ENCODE results near the gene AK8.
"Not testable (repeated sequence)": the region's sequence is repeated elsewhere in the genome, so short reads cannot be mapped to it uniquely, and the experiment has no call there.

AK8 gene

GRCh38 chr9:132797861-132798659 lies 80.0 kb downstream of the AK8 start:
- no peak for DNase-seq (ENCODE audit: low read depth)

DNA sequence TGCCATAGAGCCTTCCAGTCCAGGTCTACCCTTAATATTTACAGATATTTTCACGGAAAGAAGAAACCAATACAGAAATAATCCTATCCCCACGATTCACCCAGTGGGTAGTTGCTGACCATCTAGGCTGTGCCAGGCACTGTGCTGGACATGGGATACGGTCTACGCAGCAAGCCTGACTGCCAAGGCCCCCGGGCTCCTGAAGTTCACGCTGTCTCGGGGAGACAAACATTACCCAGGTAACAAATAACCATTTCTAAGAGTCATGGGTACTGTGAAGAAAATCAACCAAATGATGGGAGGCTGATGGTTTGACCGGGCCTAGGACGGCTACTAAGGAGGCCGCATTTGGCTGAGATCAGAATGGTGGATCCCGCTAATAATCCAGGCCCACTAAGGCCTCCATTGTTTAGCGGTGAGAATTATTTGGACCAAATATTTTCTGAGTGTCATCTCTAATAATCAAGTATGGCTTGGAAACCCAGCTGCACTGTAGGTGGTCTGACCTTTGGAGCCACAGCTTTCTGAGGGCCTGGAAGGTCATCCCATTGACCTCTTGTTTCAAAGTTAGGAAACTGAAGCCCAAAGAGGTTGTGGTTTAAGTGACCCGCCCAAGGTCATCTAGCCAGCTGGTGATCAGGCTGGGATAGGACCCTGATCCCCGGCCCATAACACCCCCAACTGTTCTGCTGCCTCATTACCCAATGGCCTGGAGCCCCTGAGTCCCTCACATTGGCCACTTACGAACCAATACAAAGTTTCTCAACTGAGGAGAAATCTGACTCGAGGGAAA lies 82.4 kb downstream of the AK8 start:
- no peak for DNase-seq (ENCODE audit: low read depth)

DNA sequence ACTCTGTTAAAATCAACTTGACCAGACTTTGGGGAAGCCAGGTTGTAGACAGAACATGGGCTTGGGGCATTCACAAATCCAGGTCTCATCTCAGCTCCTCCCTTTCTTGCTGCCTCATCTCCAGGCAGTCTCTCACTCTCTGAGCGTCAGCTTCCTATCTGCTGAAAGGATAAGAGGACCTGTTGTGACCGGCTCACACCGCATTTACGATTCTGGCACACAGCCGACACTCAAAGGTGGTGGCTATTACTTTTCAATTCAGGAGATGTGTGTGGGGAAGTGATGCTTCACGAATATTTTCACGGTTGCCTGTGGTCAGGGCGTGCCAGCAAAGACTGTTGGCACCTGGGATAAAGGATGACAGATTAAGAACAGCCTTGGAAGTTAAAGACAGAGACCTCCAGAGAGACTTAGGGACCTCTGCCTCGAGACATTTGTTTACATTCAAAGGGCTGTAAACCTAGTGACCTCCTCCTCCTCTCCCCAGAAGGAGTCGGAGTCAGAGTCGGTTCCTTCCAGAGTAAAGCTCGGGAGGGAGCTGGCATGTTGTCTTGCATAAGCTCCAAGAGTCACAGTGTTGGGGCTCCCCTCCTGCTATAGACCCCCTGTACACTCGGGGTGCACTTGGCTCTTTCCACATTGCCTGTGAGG lies 83.2 kb downstream of the AK8 start:
- DNase-seq (ENCODE audit: low read depth) = no peak

DNA sequence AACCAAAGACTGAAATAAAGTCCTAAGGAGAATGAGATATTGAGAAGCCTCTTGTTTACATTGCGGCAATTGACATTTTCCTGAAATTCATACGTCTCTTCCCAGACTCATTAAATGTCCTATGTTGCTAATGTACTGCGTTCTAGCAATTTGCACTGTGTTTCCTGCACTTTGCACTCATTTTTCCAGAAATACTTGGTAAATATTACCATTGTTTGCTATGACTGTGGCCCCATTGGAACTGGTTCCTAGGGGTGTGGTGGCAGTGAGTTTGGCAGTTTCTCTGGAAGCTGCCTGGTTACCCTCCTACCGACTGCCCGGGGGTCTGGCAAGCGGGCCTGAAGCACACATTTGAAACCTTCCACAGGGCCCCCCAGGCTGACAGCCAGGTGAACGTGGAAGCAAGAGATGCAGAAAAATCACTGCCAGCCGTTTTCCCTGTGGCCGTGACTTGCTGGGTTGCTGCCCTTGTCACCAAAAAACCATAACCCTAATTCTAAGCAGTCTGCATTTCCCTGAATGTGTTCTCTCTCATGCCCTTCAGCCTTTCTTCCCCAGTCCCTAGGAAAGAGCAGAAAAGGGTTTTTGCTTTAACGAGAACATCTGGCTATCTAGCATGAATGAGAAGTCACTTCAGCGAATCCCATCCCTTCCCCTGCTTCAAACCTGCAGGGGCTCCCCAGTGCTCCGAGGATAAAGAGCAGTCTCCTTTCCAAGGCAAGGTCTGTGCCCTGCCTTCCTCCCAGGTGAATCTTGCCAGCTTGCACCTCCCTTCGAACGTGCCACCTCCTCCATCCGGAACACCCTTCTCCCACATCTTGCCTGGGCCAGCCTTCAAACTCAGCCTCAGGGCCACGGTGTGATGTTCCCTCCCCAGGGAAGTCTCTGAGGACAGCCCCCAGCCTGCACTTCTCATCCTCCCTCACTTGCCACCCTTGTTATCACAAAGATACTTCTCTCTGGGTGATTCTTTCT lies 84.2 kb downstream of the AK8 start:
- DNase-seq (ENCODE audit: low read depth) = no peak

- no peak for DNase-seq (ENCODE audit: low read depth)
These were observed 85.5 kb downstream of the AK8 start for GRCh38 chr9:132792547-132792946.

DNA sequence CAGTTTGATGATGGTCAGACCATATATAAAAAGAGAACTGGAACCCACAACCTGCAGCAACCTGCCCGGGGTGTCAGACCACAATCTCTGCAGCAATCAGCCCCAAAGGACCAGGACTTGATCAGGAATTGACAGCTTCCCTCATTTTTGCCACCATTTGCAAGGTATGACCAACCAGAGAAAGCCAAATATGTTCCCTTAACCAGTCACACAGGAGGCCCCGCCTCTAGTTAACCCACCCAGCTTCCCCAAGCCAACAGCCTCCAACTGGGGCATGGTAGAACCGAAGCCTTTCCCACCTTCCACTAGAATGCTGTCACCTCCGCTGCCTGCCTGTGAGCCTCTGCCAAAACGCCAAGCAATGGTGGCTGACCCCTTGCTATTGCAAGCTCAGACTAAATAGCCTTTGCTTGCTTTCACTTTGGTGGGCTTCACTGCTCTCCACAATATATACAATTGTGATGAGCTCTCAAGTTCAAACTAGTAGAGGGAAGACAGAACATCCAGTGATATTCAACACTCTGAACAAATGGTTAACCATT lies 86.3 kb downstream of the AK8 start:
- DNase-seq (ENCODE audit: low read depth) = no peak

GRCh38 chr9:132789719-132790118 lies 88.4 kb downstream of the AK8 start:
- DNase-seq (ENCODE audit: low read depth) = no peak

- no peak for DNase-seq (ENCODE audit: low read depth)
These were observed 89.7 kb downstream of the AK8 start for GRCh38 chr9:132788378-132788777.

DNA sequence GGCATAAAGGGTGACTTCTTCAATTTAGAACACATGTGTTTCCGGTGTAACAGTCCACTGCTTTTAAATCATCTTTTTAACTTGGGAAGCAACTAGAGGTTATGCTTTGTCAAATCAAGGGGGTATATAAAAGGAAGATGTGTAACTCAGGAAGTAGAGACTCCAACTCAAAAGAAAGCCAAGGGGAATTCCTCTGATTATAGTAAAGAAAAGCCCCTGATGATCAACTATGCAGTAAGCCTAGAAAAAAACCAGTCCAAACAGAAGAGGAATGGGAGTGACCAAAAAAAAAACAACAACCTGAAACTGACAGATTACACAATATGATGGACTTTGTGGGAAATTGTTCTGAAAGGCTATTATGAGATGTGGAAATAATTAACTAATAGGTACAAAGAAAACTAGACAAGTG lies 90.3 kb downstream of the AK8 start:
- no peak for DNase-seq (ENCODE audit: low read depth)

GRCh38 chr9:132784286-132784830 lies 93.7 kb downstream of the AK8 start:
- no peak for DNase-seq (ENCODE audit: low read depth)

DNA sequence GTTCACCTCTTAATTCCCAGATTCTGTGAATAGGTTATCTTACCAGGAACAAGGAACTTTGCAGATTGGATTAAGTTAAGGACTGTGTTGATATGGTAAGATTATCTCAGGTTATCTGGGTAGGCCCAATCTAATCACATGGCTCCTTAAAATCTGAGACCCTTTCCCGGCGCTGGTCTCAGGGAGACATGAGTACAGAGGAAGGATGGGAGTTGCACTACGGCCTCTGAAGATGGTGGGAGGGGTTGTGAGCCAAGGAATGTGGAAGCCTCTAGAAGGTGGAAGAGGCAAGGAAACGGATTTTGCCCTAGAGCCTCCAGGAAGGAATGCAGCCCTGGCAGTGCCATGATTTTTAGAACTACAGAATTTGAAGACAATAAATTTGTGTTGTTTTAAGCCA lies 95.1 kb downstream of the AK8 start:
- no peak for DNase-seq (ENCODE audit: low read depth)

GRCh38 chr9:132782037-132782436 lies 96.0 kb downstream of the AK8 start:
- no peak for DNase-seq (ENCODE audit: low read depth)

DNA sequence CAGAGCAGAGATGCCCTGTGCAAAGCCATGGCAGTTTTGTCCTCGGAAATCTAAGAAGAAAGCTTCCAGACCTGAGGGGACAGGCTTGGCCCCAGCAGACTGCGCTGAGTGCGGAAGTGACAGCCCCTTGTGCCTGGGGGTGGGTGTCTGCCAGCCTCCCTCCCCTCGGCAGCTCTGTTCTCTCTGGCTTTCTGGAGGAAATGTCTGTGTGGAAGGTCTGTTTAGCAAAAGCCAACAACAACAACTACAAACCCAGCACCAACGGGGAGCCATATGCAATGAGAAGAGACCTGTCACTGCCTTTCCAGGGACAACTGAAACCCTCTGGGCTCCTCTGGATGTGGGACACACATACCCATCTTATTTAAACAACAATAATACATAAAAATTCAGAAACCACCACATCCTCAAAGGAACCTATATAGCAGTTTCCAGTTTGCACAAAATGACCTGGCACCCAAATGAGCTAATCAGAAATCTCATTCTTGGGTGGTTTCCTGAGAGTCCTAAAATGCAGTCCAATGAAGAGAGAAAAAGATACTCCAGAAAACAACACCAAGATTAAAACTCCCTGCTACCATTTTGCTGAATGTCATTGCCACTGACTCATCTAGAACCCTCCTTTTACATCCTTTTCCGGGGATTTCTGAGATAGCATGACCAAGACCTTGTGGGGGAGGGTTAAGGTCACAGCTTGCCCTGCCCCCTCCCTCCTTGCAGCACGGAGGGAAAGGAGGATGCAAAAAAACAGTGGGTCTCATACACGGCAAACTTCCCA lies 97.7 kb downstream of the AK8 start:
- DNase-seq (ENCODE audit: low read depth) = no peak

GRCh38 chr9:132776891-132777290 lies 101.2 kb downstream of the AK8 start:
- no peak for DNase-seq (ENCODE audit: low read depth)

- DNase-seq (ENCODE audit: low read depth) = no peak
These were observed 101.8 kb downstream of the AK8 start for GRCh38 chr9:132776268-132776667.

GRCh38 chr9:132775720-132776119 lies 102.4 kb downstream of the AK8 start:
- DNase-seq (ENCODE audit: low read depth) = no peak

DNA sequence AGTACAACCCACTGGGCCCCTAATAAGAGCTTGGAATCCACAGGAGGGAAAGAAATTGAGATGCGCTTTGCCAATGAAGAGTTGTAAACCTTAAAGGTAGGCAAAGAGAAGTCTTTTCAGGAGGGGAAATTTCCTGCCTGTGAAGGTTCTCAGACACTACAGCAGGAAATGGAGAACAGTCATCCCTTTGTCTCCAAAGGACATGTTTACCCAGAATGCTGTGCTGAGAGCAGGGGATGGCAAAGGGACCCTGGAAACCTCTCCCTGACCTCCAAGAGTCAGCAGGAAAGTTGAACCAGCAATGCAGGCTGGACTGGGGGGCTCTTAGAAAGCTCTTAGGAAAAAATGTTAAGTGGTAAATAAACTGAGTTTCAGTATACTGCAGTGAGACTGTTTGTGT lies 103.2 kb downstream of the AK8 start:
- DNase-seq (ENCODE audit: low read depth) = no peak

DNA sequence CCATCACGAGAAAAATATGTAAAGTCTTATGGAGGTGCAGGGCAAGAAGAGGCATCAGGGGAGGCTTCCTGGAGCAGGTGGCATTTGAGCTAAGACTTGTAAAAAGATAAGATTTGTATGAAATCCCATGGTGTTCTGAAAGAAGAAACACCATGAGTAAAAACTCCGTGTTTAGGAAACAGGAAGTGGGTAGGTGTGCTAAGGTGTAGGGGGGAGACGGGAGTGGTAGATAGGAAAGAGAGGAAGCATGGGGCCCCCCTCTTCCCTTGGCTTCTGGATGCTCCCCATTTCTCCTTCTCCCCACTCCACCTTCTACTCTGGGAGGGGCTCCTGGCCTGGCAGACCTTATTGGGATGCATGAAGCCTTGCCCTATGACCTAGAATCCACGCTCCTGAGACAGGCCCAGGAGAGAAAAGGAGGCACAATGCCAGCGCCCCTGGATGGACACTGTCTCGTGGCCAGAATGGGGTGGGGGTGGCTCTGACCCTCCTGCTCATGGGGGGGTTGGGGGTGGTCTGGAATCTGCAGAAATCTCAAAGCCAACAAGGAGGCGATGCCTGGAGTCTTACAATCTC lies 104.2 kb downstream of the AK8 start:
- DNase-seq (ENCODE audit: low read depth) = no peak

- DNase-seq (ENCODE audit: low read depth) = no peak
These were observed 105.0 kb downstream of the AK8 start for GRCh38 chr9:132773093-132773492.

DNA sequence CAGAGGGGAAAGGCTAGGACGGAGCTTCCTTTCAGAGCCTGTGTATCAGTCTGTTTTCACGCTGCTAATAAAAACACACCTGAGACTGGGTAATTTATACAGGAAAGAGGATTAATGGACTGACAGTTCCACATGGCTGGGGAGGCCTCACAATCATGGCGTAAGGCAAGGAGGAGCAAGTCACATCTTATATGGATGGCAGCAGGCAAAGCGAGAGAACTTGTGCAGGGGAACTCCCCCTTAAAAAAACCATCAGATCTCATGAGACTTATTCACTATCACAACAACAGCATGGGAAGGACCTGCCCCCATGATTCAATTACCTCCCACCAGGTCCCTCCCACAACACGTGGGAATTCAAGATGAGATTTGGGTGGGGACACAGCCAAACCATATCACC lies 106.3 kb downstream of the AK8 start:
- DNase-seq (ENCODE audit: low read depth) = not testable (repeated sequence)

All from T-helper 22 cell (primary cell).